HG02610 (cell line): ENCODE results near the gene DPH6.
"Not testable (repeated sequence)": the region's sequence is repeated elsewhere in the genome, so short reads cannot be mapped to it uniquely, and the experiment has no call there.

Experiments used
- ATAC-seq: cut with Tn5 transposase; IDR thresholded peaks from one replicate; pipeline ENCODE4 v1.9.1; 2021; ENCODE audit warnings: mild to moderate bottlenecking, moderate library complexity; ENCODE audit not compliant: unreplicated experiment

DPH6 gene

GRCh38 chr15:35351059-35351458 is 194.9 kb downstream of the DPH6 start:
- peak; percentile 62 for ATAC-seq

- no peak for ATAC-seq
Measured at GRCh38 chr15:35349916-35350315, 196.0 kb downstream of the DPH6 start.

- ATAC-seq: no peak
Measured at GRCh38 chr15:35330916-35331315, 215.0 kb downstream of the DPH6 start.

GRCh38 chr15:35330048-35330695 is 215.8 kb downstream of the DPH6 start:
- ATAC-seq: no peak

- no peak for ATAC-seq
Measured at GRCh38 chr15:35329521-35329961, 216.4 kb downstream of the DPH6 start.

- not testable (repeated sequence) for ATAC-seq
Measured at GRCh38 chr15:35328836-35329235, 217.1 kb downstream of the DPH6 start.

GRCh38 chr15:35327789-35328188 is 218.2 kb downstream of the DPH6 start:
- no peak for ATAC-seq

- no peak for ATAC-seq
Measured at GRCh38 chr15:35325374-35325941, 220.5 kb downstream of the DPH6 start.

GRCh38 chr15:35323141-35323540 is 222.8 kb downstream of the DPH6 start:
- no peak for ATAC-seq

- ATAC-seq: no peak
Measured at GRCh38 chr15:35321926-35322325, 224.0 kb downstream of the DPH6 start.

GRCh38 chr15:35320911-35321310 is 225.1 kb downstream of the DPH6 start:
- no peak for ATAC-seq
